Right renal cortex interstitium (tissue), 3 donors: ENCODE measurements around the gene USP51. TPM values are rescaled to one million over a fixed set of nuclear protein-coding genes. Genes with fewer than 3 reads are reported as not detected.
"Not testable (repeated sequence)": the region's sequence is repeated elsewhere in the genome, so short reads cannot be mapped to it uniquely, and the experiment has no call there.

Experiments used
- DNase-seq, 3 donors: peaks; one replicate each; pipeline ENCODE4 v3.0.0-alpha.2; 2013; ENCODE audit warnings: low read depth in 3 of 3, low spot score in 2 of 3
- polyA plus RNA-seq, 3 donors: library from polyadenylated mRNA; unstranded; fragments of 120-200 nt; gene quantifications; one replicate each; pipeline ENCODE4 v1.2.1, GENCODE V29; 2013; ENCODE audit not compliant: insufficient read length in 3 of 3

Gene USP51
- polyA plus RNA-seq, 3 donors = 12.1 to 13.3 (median 12.7) TPM

GRCh38 chrX:55465791-55466190 is 23.9 kb downstream of the USP51 start:
- not testable (repeated sequence) for DNase-seq

GRCh38 chrX:55465108-55465507 is 24.5 kb downstream of the USP51 start:
- not testable (repeated sequence) for DNase-seq

GRCh38 chrX:55464050-55464449 is 25.6 kb downstream of the USP51 start:
- DNase-seq = not testable (repeated sequence)

- not testable (repeated sequence) for DNase-seq
Observed at GRCh38 chrX:55459926-55460325, 29.7 kb downstream of the USP51 start.

GRCh38 chrX:55459426-55459825 is 30.2 kb downstream of the USP51 start:
- DNase-seq = not testable (repeated sequence)

- DNase-seq = not testable (repeated sequence)
Observed at GRCh38 chrX:55455708-55456107, 33.9 kb downstream of the USP51 start.

GRCh38 chrX:55452833-55453124 is 36.9 kb downstream of the USP51 start:
- DNase-seq = no peak

GRCh38 chrX:55451990-55452832 is 37.4 kb downstream of the USP51 start, which contains the start of gene MAGEH1:
TSS of gene MAGEH1 (plus strand) at chrX:55452127. CDS start at chrX:55452375, 248 bp downstream.
- DNase-seq = peak; percentile 53 to 64 (median 61)

- DNase-seq = no peak
Observed at GRCh38 chrX:55451626-55451989, 38.0 kb downstream of the USP51 start.

- DNase-seq = no peak
Observed at GRCh38 chrX:55451141-55451540, 38.5 kb downstream of the USP51 start.

- no peak for DNase-seq
Observed at GRCh38 chrX:55450259-55450658, 39.4 kb downstream of the USP51 start.

- DNase-seq = not testable (repeated sequence)
Observed at GRCh38 chrX:55443468-55443867, 46.2 kb downstream of the USP51 start.

Other genes starting within 250 kb of the USP51 start
- gene PAGE3, start 224.9 kb downstream of the USP51 start, polyA plus RNA-seq = not detected
- 10 to 100 TPM; 69.3 to 75.1 (median 72.2) TPM for gene MAGEH1, start 37.7 kb downstream of the USP51 start, polyA plus RNA-seq
- not detected for gene FOXR2, start 133.6 kb upstream of the USP51 start, polyA plus RNA-seq
- 10 to 100 TPM; 43.2 to 51.7 (median 44.2) TPM for gene RRAGB, start 227.9 kb upstream of the USP51 start, polyA plus RNA-seq